Activated CD4-positive, alpha-beta memory T cell treated with anti-CD3 and anti-CD28 coated beads, Interleukin-2, amount 10 ng/mL, durations not matched to agents 7 days and 5 days (primary cell): Measurements from ENCODE around the gene ZNF792. TPM values are rescaled to one million over a fixed set of nuclear protein-coding genes. Genes with fewer than 3 reads are reported as not detected.
"Not testable (repeated sequence)": the region's sequence is repeated elsewhere in the genome, so short reads cannot be mapped to it uniquely, and the experiment has no call there.

Experiments used
- CTCF ChIA-PET: fragments of 350-600 bp; sonication (Branson Sonifier 250); formaldehyde crosslinking; loops from one replicate; lab custom pipeline; 2021; ENCODE audit warnings: antibody characterized with exemption, inconsistent platforms; lab: Charles Lee
- POLR2A ChIA-PET: fragments of 350-600 bp; sonication (Branson Sonifier 250); formaldehyde crosslinking; loops from one replicate; lab custom pipeline; 2021; ENCODE audit warnings: antibody characterized with exemption; lab: Charles Lee
- DNase-seq: peaks from one replicate; pipeline ENCODE4 v3.0.0-alpha.2; 2020
- H3K27ac Mint-ChIP-seq: one replicate; pipeline ENCODE4 v1.8.0; 2021; ENCODE audit warnings: mild to moderate bottlenecking, mixed read lengths
- H3K27me3 Mint-ChIP-seq: one replicate; pipeline ENCODE4 v1.8.0; 2021; ENCODE audit warnings: mixed read lengths
- H3K36me3 Mint-ChIP-seq: one replicate; pipeline ENCODE4 v1.8.0; 2021; ENCODE audit warnings: low read depth, mixed read lengths
- H3K4me1 Mint-ChIP-seq: one replicate; pipeline ENCODE4 v1.8.0; 2021; ENCODE audit warnings: mixed read lengths
- H3K4me3 Mint-ChIP-seq: one replicate; pipeline ENCODE4 v1.8.0; 2021; ENCODE audit warnings: mild to moderate bottlenecking, mixed read lengths
- H3K9me3 Mint-ChIP-seq: one replicate; pipeline ENCODE4 v1.8.0; 2021; ENCODE audit warnings: mixed read lengths
- total RNA-seq, 2 experiments: library from RNA; stranded (reverse); gene quantifications; one replicate each; pipeline ENCODE4 v1.2.3, GENCODE V29; 2021

The ZNF792 gene
- total RNA-seq = 10 to 100 TPM; 18.3 to 18.9 TPM

GRCh38 chr19:34963573-34964406 is at the start of gene ZNF792:
Gene ZNF792, minus strand, starts transcription at chr19:34964229. Its CDS starts 567 bp downstream, at chr19:34963662.
- CTCF ChIA-PET = interaction anchor here (0.9 to 1.9 kb wide), 3 partner anchors 9 to 81 kb away, joined by 3 to 13 read pairs (median 4); no protein-coding TSS in a partner anchor
- Mint-ChIP-seq H3K4me1 (peaks cover 29% of the 10 kb centered on the region), H3K27me3 (no peaks in the 10 kb centered on the region), H3K27ac (peak within 1 kb of the TSS; percentile 79), H3K4me3 (peak within 1 kb of the TSS; percentile 93), H3K9me3 (peaks cover 68% of the 10 kb centered on the region), H3K36me3 (peaks cover 54% of the 10 kb centered on the region)
- POLR2A ChIA-PET = interaction anchor here (2.1 to 3.6 kb wide), 3 partner anchors 37 to 286 kb away, joined by 7 to 15 read pairs (median 10); partner anchors contain the start of genes GRAMD1A, SCGB2B2, ZNF30 and ZNF302
- peak; percentile 54 for DNase-seq

DNA sequence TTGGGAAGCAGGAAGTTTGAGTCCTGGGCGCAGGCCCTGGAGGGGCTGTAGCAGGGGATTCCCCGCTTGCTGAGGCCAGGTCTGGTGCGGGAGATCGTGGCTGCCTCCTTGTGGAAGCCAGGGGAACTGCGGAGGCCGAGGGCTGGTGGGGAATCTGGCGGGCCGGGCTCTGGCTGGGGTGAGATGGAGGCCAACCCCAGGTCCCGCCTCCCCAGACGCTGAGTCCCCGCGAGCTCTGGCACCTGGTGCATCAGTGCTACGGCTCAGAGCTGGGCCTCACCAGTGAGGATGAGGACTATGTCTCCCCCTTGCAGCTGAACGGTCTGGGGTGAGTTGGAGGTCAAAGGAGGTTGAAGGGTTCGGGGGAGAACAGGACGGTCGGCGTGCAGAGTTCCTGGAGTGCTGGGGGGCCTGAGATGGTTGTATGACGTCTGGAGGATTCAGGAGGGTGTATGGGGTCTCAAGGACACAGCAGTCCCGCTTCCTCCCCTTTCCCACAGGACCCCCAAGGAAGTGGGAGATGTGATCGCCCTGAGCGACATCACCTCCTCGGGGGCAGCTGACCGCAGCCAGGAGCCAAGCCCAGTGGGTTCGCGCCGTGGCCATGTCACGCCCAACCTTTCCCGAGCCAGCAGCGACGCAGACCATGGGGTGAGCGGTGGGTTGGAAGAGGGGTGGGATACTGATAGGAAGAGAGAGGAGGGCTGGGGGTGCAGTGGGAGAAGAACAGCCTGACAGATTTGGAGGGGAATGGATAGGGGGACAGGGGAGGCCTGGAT is 49.2 kb upstream of the ZNF792 start:
- CTCF ChIA-PET = interaction anchor here (1.0 to 4.2 kb wide), 8 partner anchors 10 to 373 kb away, joined by 3 to 57 read pairs (median 4); no protein-coding TSS in a partner anchor

DNA sequence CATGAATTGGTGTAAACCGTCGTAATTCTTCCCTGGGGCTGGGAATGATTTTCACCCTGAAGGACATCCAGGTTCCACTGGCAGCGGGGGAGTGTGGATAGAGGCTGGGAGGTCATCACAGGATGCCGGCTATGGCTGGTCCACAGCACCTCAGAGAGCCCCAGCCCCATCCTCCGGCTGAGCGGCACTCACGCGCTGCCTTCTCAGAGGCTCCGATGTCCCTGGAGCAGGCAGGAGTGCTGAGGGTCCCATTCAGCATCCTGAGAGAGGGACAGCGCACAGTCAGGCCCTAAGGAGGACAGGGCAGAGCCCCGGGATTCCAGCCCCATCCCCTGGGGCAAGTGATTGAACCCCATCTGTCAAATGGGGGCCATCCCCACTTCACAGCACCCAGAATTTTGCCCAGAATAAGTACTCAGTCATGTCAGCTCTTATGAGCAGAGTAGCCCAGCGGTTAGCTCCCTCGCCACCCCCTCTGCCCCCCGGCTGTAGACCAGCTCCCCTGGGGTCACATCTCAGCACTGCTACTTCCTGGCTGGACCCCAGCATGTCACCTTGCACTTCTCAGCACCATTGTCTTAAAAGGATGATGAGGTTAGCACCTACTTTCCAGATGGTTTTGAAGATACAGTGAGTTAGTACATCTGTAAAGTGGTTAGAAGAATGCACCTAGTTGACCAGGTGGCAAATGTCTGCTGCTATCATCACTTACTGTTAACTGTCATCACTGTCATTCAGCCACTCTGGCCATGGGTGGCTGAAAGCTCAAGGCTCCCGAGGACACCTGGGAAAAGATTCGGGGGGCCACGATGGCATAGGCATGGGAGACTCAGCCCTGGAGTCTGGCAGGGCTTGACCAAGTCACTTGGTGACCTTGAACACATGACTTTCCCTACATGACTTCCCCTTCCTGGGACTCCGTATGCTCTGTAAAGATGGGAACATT is 48.0 kb upstream of the ZNF792 start:
- no peak for DNase-seq
- Mint-ChIP-seq H3K27me3 (no peaks in the 10 kb centered on the region), H3K4me3 (no peak overlapping the region), H3K4me1 (peaks cover 50% of the 10 kb centered on the region), H3K9me3 (no peaks in the 10 kb centered on the region), H3K27ac (peak overlapping the region; percentile 66), H3K36me3 (peaks cover 63% of the 10 kb centered on the region)
- ChIA-PET POLR2A (interaction anchor here (0.6 to 5.3 kb wide), 4 partner anchors 11 to 39 kb away, joined by 3 to 53 read pairs (median 5); partner anchors contain the start of gene GRAMD1A), CTCF (interaction anchor here (0.6 to 4.2 kb wide), 7 partner anchors 9 to 372 kb away, joined by 3 to 57 read pairs (median 4); no protein-coding TSS in a partner anchor)

More for the DNA sequence above, 49.2 kb upstream of the ZNF792 start:
- peak overlapping the region; percentile 57 for H3K27ac Mint-ChIP-seq
- H3K9me3 Mint-ChIP-seq = no peaks in the 10 kb centered on the region
- no peaks in the 10 kb centered on the region for H3K27me3 Mint-ChIP-seq
- peaks cover 70% of the 10 kb centered on the region for H3K36me3 Mint-ChIP-seq
- peak; percentile 80 for DNase-seq
- no peak overlapping the region for H3K4me3 Mint-ChIP-seq
- POLR2A ChIA-PET = interaction anchor here (1.1 to 5.3 kb wide), 4 partner anchors 12 to 41 kb away, joined by 3 to 53 read pairs (median 5); partner anchors contain the start of gene GRAMD1A
- H3K4me1 Mint-ChIP-seq = peaks cover 50% of the 10 kb centered on the region

DNA sequence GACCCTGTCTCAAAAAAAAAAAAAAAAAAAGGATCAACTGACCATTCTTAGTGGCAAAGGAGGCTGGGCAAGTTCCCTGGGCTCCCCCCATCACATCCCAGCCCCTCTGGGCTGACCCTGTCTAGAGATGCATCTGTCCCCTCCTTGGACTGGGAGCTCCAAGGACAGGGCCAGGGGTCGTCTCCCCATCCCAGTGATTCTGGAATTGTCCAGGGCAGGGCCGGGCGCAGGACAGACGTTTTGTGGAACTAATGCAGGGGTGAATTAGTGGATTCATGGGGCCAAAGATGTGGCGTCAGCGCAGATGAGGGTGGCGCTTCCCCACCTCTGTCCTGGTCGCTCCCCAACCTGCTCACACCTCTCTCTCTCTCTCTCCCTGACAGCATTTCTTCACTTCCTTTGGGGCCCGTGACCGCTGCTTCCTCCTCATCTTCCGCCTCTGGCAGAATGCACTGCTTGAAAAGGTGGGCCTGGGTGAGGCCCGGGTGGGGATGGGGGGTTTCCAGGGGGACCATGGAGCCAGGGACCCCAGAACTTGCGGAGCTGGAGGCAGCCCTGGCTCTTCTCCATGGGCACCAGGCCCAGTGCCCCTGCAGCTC is 47.2 kb upstream of the ZNF792 start:
- H3K9me3 Mint-ChIP-seq = no peaks in the 10 kb centered on the region
- ChIA-PET POLR2A (no interaction called here), CTCF (interaction anchor here (0.6 to 4.2 kb wide), 4 partner anchors 8 to 159 kb away, joined by 4 to 57 read pairs (median 4); no protein-coding TSS in a partner anchor)
- H3K36me3 Mint-ChIP-seq = peaks cover 71% of the 10 kb centered on the region
- DNase-seq = peak; percentile 51
- peaks cover 55% of the 10 kb centered on the region for H3K4me1 Mint-ChIP-seq
- peak overlapping the region; percentile 67 for H3K27ac Mint-ChIP-seq
- H3K4me3 Mint-ChIP-seq = no peak overlapping the region
- H3K27me3 Mint-ChIP-seq = no peaks in the 10 kb centered on the region

DNA sequence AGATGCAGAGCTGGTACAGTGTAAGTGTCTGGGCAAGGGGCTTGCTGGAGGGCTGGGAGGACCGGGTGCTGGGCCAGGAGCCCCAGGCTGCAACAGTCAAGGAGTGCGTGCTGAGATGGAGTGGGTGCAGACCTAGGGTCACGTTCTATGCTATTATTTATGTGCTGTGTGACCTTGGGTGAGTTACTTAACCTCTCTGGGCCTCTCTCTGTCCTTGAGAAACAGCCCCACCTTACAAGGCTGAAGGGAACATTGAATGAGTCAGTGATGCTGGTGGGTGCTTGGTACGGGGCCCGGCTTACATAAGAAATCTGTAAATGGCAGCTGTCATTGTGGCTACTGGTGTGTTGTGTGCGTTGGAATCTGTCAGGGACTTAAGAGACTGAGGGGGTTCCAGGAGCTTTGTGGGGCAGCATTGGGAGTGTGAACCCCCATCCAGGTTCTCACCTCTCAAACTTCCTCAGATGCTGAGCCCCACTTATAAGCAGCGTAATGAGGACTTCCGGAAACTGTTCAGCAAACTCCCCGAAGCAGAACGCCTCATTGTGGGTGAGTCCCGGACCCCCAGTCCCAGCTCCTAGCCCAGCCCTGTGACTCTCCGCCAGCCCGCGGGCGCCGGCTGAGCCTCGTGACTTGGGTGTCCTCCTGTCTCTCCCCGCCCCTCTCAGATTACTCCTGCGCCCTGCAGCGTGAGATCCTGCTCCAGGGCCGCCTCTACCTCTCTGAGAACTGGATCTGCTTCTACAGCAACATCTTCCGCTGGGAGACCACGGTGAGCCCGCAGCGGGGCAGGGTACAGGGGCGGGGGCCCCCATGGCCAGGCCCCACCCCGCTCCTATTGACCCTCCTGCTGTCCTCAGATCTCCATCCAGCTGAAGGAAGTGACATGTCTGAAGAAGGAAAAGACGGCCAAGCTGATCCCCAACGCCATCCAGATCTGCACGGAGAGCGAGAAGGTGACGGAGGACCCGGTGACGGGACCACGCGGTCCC is 45.7 kb upstream of the ZNF792 start:
- peaks cover 66% of the 10 kb centered on the region for H3K36me3 Mint-ChIP-seq
- no peak overlapping the region for H3K27ac Mint-ChIP-seq
- no peaks in the 10 kb centered on the region for H3K9me3 Mint-ChIP-seq
- POLR2A ChIA-PET = interaction anchor here (0.8 to 1.5 kb wide), 2 partner anchors 9 to 37 kb away, joined by 3 to 4 read pairs; no protein-coding TSS in a partner anchor
- DNase-seq = no peak
- no peak overlapping the region for H3K4me3 Mint-ChIP-seq
- CTCF ChIA-PET = interaction anchor here (1.3 kb wide), 1 partner anchor 37 kb away, joined by 3 read pairs; no protein-coding TSS in a partner anchor
- no peaks in the 10 kb centered on the region for H3K27me3 Mint-ChIP-seq
- H3K4me1 Mint-ChIP-seq = peaks cover 56% of the 10 kb centered on the region

GRCh38 chr19:35008891-35009341 is 44.9 kb upstream of the ZNF792 start:
- H3K4me3 Mint-ChIP-seq = no peak overlapping the region
- CTCF ChIA-PET = interaction anchor here (1.3 kb wide), 1 partner anchor 36 kb away, joined by 3 read pairs; no protein-coding TSS in a partner anchor
- no peaks in the 10 kb centered on the region for H3K27me3 Mint-ChIP-seq
- peaks cover 60% of the 10 kb centered on the region for H3K36me3 Mint-ChIP-seq
- no peak for DNase-seq
- POLR2A ChIA-PET = interaction anchor here (0.8 to 1.5 kb wide), 2 partner anchors 8 to 36 kb away, joined by 3 to 4 read pairs; no protein-coding TSS in a partner anchor
- H3K9me3 Mint-ChIP-seq = no peaks in the 10 kb centered on the region
- peaks cover 53% of the 10 kb centered on the region for H3K4me1 Mint-ChIP-seq
- no peak overlapping the region for H3K27ac Mint-ChIP-seq

DNA sequence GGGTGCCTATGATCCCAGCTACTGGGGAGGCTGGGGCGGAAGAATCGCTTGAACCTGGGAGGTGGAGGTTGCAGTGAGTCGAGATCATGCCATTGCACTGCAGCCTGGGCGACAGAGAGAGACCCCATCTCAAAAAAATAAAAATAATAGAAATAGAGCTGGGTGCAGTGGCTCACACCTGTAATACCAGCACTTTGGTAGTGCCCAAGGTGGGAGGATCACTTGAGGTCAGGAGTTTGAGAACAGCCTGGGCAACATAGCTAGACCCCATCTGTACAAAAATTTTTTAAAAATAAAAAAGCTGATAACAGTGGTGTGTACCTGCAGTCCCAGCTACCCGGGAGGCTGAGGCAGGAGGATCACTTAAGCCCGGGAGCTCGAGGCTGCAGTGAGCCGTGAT is 43.4 kb upstream of the ZNF792 start:
- DNase-seq, H3K27ac Mint-ChIP-seq, CTCF ChIA-PET, H3K4me3 Mint-ChIP-seq, H3K27me3 Mint-ChIP-seq, H3K9me3 Mint-ChIP-seq: not testable (repeated sequence)
- POLR2A ChIA-PET = interaction anchor here (0.8 kb wide), 1 partner anchor 22 kb away, joined by 3 read pairs; no protein-coding TSS in a partner anchor
- H3K36me3 Mint-ChIP-seq = peaks cover 59% of the 10 kb centered on the region
- H3K4me1 Mint-ChIP-seq = peaks cover 53% of the 10 kb centered on the region

- CTCF ChIA-PET = interaction anchor here (1.0 kb wide), 1 partner anchor 34 kb away, joined by 4 read pairs; no protein-coding TSS in a partner anchor
- POLR2A ChIA-PET = no interaction called here
- no peaks in the 10 kb centered on the region for H3K9me3 Mint-ChIP-seq
- no peak for DNase-seq
- H3K27ac Mint-ChIP-seq = no peak overlapping the region
- peaks cover 58% of the 10 kb centered on the region for H3K36me3 Mint-ChIP-seq
- H3K4me1 Mint-ChIP-seq = peaks cover 53% of the 10 kb centered on the region
- H3K4me3 Mint-ChIP-seq = no peak overlapping the region
- H3K27me3 Mint-ChIP-seq = no peaks in the 10 kb centered on the region
Observed at GRCh38 chr19:35006999-35007365, 43.0 kb upstream of the ZNF792 start.

GRCh38 chr19:35006342-35006998 is 42.4 kb upstream of the ZNF792 start:
- Mint-ChIP-seq H3K36me3 (peaks cover 56% of the 10 kb centered on the region), H3K4me1 (peaks cover 52% of the 10 kb centered on the region), H3K4me3 (no peak overlapping the region), H3K27ac (no peak overlapping the region), H3K27me3 (no peaks in the 10 kb centered on the region), H3K9me3 (no peaks in the 10 kb centered on the region)
- DNase-seq = no peak
- POLR2A ChIA-PET = no interaction called here
- CTCF ChIA-PET = interaction anchor here (1.0 kb wide), 1 partner anchor 34 kb away, joined by 4 read pairs; no protein-coding TSS in a partner anchor

DNA sequence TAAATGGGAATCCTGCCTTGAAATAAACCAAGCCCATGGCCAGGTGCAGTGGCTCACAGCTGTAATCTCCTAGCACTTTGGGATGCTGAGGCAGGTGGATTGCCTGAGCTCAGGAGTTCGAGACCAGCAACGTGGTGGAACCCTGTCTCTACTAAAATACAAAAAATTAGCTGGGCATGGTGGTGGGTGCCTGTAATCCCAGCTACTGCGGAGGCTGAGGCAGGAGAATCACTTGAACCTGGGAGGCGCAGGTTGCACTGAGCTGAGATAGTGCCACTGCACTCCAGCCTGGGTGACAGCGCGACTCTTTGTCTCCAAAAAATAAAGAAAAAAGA is 41.9 kb upstream of the ZNF792 start:
- H3K4me3 Mint-ChIP-seq, H3K27ac Mint-ChIP-seq, POLR2A ChIA-PET, DNase-seq, H3K27me3 Mint-ChIP-seq, H3K9me3 Mint-ChIP-seq: not testable (repeated sequence)
- Mint-ChIP-seq H3K36me3 (peaks cover 54% of the 10 kb centered on the region), H3K4me1 (peaks cover 52% of the 10 kb centered on the region)
- CTCF ChIA-PET = interaction anchor here (1.0 kb wide), 1 partner anchor 33 kb away, joined by 4 read pairs; no protein-coding TSS in a partner anchor
